ENCODE measurements around the gene CLIC3.

Gene CLIC3

GRCh38 chr9:136951541-136952320 is 44.6 kb downstream of the CLIC3 start, which contains the start of gene LCN12:
TSS of gene LCN12 (plus strand) at chr9:136952273. CDS start at chr9:136952328, 55 bp downstream.
- DNase-seq (ENCODE audit: low spot score) = no peak

- DNase-seq (ENCODE audit: low spot score) = no peak
Observed at GRCh38 chr9:136950656-136951276, 45.6 kb downstream of the CLIC3 start.

DNA sequence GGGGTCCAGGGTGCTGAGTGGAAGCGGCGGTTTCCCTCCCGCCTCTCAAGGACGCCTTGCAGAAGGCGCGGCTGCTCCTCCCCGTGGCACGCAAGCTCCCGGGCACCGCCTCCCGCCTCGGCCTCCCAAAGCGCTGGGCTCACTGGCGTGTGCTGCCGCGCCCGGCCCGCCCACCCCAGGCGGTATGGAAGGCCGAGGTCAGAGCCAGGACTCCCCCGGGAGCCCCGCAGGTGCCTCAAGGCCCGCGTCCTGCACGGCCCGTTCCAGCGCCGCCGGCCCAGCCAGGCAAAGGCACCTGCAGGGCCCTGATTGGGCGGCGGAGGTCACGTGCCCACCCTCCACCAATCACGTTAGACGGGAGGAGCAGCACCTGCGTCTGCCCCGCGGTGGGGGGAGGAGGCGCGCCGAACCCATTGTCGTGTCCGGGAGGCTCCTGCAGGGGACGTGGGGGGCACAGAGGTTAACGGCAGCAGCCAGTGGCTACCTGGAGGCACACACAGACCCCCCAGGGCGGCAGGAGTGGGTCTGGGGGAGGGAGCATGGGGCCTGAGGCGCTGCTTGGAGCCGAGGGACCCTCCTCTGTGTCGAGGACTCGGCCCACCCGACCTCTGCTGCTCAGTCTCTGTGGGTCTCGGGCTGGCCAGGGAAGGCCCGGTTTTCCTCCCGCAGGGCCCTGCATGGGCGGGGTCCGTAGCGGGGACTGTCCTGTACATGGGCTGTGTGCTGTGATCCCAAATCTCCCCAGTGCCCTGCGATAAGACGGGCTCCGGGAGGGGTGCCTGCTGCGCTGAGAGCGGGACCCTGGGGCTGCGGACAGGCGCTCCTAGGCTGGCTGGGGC is 46.3 kb downstream of the CLIC3 start:
- DNase-seq (ENCODE audit: low spot score) = peak; percentile 100

DNA sequence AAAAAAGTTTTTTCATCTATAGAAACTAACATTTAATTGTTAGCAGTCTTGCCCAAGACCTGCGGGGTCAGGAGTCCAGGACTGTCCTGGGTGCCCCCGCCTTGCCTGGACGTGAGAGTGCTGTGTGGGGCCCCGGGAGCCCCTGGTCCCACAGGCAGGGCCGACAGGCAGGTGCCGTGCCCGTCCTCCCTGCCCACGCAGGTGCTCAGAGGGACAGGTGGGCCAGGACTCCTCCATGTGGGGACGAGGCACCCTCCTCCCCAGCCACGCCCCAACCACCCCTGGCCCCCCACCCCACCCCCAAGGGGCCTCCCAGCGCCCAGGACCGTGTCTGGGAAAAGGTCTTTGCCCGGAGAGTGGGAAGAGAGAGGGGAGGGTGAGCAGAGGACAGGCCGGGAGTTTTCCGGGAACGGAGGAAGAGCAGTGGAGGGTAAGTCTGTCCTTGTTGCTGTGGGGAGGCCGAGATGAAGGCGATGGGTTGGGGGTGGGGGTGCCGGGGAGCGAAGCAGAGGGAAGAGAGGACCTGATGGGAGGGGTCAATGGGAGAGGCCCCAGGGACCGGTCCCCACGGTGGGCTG is 47.0 kb downstream of the CLIC3 start:
- DNase-seq (ENCODE audit: low spot score) = no peak

DNA sequence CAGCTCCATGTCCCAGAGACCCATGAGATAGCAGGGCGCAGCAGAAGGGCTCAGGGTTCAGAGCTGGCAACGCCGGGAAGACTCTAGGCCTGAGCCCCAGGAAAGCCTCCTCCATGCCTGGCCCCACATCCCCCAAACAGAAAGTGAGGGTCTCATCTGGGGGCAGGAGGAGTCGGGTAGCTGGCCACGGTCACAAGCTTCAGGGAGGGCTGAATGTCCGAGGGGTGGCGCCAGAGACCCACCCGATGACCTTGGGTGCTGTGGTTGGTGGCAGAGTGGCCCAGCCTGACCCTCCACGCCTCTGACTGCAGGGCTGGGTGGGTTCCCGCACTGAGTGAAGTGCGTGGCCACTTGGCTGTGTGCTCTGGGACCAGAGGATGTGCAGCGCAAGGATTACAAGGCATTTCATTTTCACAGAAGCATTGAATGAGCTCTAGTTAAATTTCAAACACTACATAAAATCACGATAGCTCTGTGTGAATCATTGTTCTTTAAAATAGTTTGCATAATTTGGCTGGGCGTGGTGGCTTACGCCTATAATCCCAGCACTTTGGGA is 48.3 kb downstream of the CLIC3 start:
- DNase-seq (ENCODE audit: low spot score) = peak; percentile 81

DNA sequence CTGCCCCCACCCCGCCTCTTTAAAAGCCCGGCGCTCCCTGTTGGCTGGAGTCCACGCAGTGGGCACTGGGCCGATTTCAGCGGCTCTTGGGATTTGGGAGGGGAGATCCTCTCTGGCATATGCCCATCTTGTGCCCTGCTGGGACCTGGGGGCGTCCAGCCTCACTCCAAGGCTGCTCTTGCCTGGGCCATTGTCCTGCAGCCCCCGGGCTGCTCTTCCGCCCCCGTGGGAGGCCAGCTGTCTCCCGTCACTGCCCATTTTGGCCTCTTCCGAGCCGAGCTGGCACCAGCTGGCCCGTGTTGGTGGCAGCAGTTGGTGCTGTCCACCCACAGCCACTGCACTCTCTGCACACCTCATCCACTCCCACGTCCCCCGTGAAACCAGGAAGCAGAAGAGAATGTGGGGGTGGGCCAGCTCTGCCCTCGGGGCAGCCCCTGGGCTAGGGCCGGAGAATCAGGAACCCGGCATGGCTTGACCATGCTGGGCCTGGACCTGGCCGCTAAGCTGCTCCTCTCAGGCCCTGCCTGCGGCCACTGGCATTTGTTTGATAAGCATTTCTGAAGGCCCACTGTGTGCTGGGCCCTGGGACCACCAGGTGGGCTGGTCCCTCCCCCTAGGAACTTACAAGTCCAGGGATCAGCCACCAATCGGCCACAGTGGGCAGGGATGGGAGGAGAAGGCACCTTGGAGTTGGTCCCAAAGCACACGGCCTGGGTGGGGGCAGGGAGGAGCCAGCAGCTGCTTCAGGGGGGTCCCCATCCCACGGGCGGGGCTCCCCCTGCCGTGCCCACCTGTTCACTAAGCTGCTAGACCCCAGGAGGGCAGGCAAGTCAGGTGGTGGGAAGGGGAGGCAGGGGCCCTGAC is 49.1 kb downstream of the CLIC3 start:
- no peak for DNase-seq (ENCODE audit: low spot score)

DNA sequence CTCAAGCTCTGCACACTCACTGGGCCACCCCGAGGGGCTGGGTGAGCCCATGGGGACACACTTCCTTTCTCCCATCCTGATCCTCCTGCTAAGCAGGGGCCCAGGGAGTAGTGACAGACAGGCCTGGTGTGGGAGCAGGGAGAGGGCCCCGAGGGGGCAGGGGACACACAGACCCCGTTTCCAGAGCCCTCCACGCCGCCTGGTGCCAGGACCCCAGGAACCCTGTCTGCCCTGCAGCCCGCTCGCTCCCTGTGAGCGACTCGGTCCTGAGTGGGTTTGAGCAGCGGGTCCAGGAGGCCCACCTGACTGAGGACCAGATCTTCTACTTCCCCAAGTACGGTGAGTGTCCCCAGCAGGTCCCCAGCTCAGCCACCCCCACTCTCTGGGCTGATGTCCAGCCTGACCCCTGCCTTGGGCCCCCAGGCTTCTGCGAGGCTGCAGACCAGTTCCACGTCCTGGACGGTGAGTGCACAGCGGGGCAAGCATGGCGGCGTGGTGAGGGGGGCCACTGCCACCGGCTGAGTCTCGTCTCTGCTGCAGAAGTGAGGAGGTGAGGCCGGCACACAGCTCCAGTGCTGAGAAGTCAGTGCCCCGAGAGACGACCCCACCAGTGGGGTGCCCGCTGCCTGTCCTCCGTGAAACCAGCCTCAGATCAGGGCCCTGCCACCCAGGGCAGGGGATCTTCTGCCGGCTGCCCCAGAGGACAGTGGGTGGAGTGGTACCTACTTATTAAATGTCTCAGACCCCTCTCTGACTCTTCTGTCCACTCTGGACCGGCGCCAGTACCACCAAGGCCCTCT is 49.9 kb downstream of the CLIC3 start:
- no peak for DNase-seq (ENCODE audit: low spot score)

GRCh38 chr9:136945333-136946227 is 50.8 kb downstream of the CLIC3 start:
- no peak for DNase-seq (ENCODE audit: low spot score)
